HCT116 (cell line): Measurements from ENCODE around the gene ABCC10. TPM values are rescaled to one million over a fixed set of nuclear protein-coding genes. Genes with fewer than 3 reads are reported as not detected.
"Not testable (repeated sequence)": the region's sequence is repeated elsewhere in the genome, so short reads cannot be mapped to it uniquely, and the experiment has no call there.

Experiments used
- ATAC-seq: fragments of 200-7000 bp; cut with Tn5 transposase; 2 replicates; pipeline ENCODE4 v1.9.1; 2020; ENCODE audit warnings: mild to moderate bottlenecking, moderate library complexity
- BruUV-seq: library from RNA; stranded (reverse); fragments of 400-500 nt; replicated peaks from 2 replicates; lab custom pipeline; 2021; lab: Mats Ljungman, UMichigan
- CTCF ChIA-PET: fragments of 300-600 bp; sonication (Branson Sonifier 250); formaldehyde crosslinking; loops from one replicate; lab custom pipeline; 2021; ENCODE audit warnings: antibody characterized with exemption; lab: Charles Lee
- POLR2A ChIA-PET: fragments of 300-600, 350-600 bp; sonication (Branson Sonifier 250); formaldehyde crosslinking; loops from one replicate; lab custom pipeline; 2021; ENCODE audit warnings: antibody characterized with exemption; lab: Charles Lee
- RAD21 ChIA-PET, 2 experiments: fragments of 300-600 bp; sonication (Branson Sonifier 250); formaldehyde crosslinking; loops; one replicate each; lab custom pipeline; 2023; ENCODE audit warnings: low total read pairs in 2 of 2; ENCODE audit not compliant: uncharacterized antibody in 2 of 2, unreplicated experiment in 2 of 2, low non-redundant PET in 1 of 2; lab: Charles Lee
- DNase-seq: peaks from one replicate; pipeline ENCODE4 v3.0.0-alpha.2; 2010; ENCODE audit warnings: low read depth, low spot score
- H2AFZ ChIP-seq: fragments of 200-600 bp; shearing (Covaris generic), sonication (generic); 2 replicates; pipeline ENCODE4 v1.6.1; 2017; ENCODE audit warnings: low read depth, mixed run types, mixed read lengths, antibody characterized with exemption, low read length; ENCODE audit not compliant: poor library complexity, severe bottlenecking
- H3K27ac ChIP-seq: 2 replicates; pipeline ENCODE4 v1.5.1; 2012; ENCODE audit warnings: low read depth, low read length
- H3K27me3 ChIP-seq: fragments of 200-600 bp; sonication (generic); 2 replicates; pipeline ENCODE4 v1.6.1; 2016; ENCODE audit warnings: mixed run types, low read length, mixed read lengths; ENCODE audit not compliant: insufficient read depth
- H3K36me3 ChIP-seq, 2 experiments: fragments of 200-500 bp in 1 of 2; fragments of 200-600 bp in 1 of 2; sonication (Bioruptor generic) in 1 of 2; sonication (generic) in 1 of 2; 2 replicates each; pipeline versions ENCODE4 v1.5.1 to v1.6.1; 2014 to 2016; ENCODE audit warnings: low read length in 2 of 2, inconsistent platforms in 1 of 2, mixed read lengths in 1 of 2, mixed run types in 1 of 2; ENCODE audit not compliant: insufficient read depth in 2 of 2, control insufficient read depth in 1 of 2
- H3K4me1 ChIP-seq, 2 experiments: fragments of 200-600 bp in 1 of 2; sonication (generic) in 1 of 2; 2 replicates each; pipeline versions ENCODE4 v1.5.1 to v1.6.1; 2012 to 2017; ENCODE audit warnings: low read length in 2 of 2, inconsistent platforms in 1 of 2, mild to moderate bottlenecking in 1 of 2, mixed read lengths in 1 of 2, mixed run types in 1 of 2, moderate library complexity in 1 of 2; ENCODE audit not compliant: insufficient read depth in 2 of 2, control insufficient read depth in 1 of 2
- H3K4me2 ChIP-seq: fragments of 200-600 bp; sonication (generic); 2 replicates; pipeline ENCODE4 v1.6.1; 2017; ENCODE audit warnings: mixed run types, low read length, mixed read lengths
- H3K4me3 ChIP-seq, 2 experiments: fragments of 200-600 bp in 1 of 2; sonication (generic) in 1 of 2; replicated peaks in 1 of 2; 2 replicates each; pipeline ENCODE4 v1.5.1; 2011 to 2016; ENCODE audit warnings: low read length in 2 of 2, control low read depth in 1 of 2, low read depth in 1 of 2, mild to moderate bottlenecking in 1 of 2, mixed read lengths in 1 of 2, mixed run types in 1 of 2
- H3K79me2 ChIP-seq: fragments of 200-600 bp; sonication (generic); 2 replicates; pipeline ENCODE4 v1.6.1; 2017; ENCODE audit warnings: mild to moderate bottlenecking, mixed run types, low read length, moderate library complexity, mixed read lengths; ENCODE audit not compliant: insufficient read depth
- H3K9ac ChIP-seq: fragments of 200-600 bp; sonication (generic); 2 replicates; pipeline ENCODE4 v1.6.1; 2016; ENCODE audit warnings: low read length, mixed read lengths
- H3K9me2 ChIP-seq: fragments of 200-600 bp; sonication (generic), shearing (Covaris generic); 2 replicates; pipeline ENCODE4 v1.6.1; 2017; ENCODE audit warnings: mixed run types, mild to moderate bottlenecking, moderate library complexity; ENCODE audit not compliant: insufficient read depth
- H3K9me3 ChIP-seq, 2 experiments: fragments of 200-500 bp in 1 of 2; fragments of 200-600 bp in 1 of 2; sonication (Bioruptor generic) in 1 of 2; sonication (generic) in 1 of 2; 2 replicates each; pipeline ENCODE4 v1.6.1; 2014 to 2017; ENCODE audit warnings: low read length in 2 of 2, mixed read lengths in 2 of 2, inconsistent platforms in 1 of 2, low read depth in 1 of 2, mild to moderate bottlenecking in 1 of 2, mixed run types in 1 of 2, moderate library complexity in 1 of 2; ENCODE audit not compliant: control insufficient read depth in 1 of 2, insufficient read depth in 1 of 2
- H4K20me1 ChIP-seq: fragments of 200-600 bp; sonication (generic), shearing (Covaris generic); 2 replicates; pipeline ENCODE4 v1.6.1; 2017; ENCODE audit warnings: mixed run types, mild to moderate bottlenecking, moderate library complexity; ENCODE audit not compliant: insufficient read depth
- CTCF ChIP-seq, 3 experiments: fragments of 200-600 bp in 1 of 3; sonication (generic) in 1 of 3; IDR thresholded peaks in 2 of 3; conservative IDR thresholded peaks in 1 of 3; 2 replicates each; pipeline ENCODE4 v1.5.1; 2012 to 2017; ENCODE audit warnings: low read depth in 2 of 3, low read length in 2 of 3, antibody characterized with exemption in 1 of 3, borderline replicate concordance in 1 of 3, control low read depth in 1 of 3, mild to moderate bottlenecking in 1 of 3, mixed read lengths in 1 of 3, mixed run types in 1 of 3, moderate library complexity in 1 of 3; ENCODE audit not compliant: insufficient read depth in 1 of 3
- TCF7L2 ChIP-seq: IDR thresholded peaks from 2 replicates; pipeline ENCODE4 v1.7.0; 2011; ENCODE audit warnings: borderline replicate concordance, inconsistent platforms; ENCODE audit not compliant: insufficient read depth, insufficient read length; ENCODE audit errors: extremely low read depth
- YY1 ChIP-seq: IDR thresholded peaks from 2 replicates; pipeline ENCODE4 v1.6.1; 2011; ENCODE audit warnings: low read length, low read depth, moderate library complexity, mild to moderate bottlenecking; ENCODE audit not compliant: insufficient replicate concordance; ENCODE audit errors: extremely low read depth
- intact Hi-C: fragments of 100-400 bp; cut with micrococcal nuclease; formaldehyde crosslinking; loops from 2 replicates; pipeline ENCODE4 v1.10.0; 2022
- total RNA-seq: library from RNA; stranded (reverse); gene quantifications from one replicate; pipeline ENCODE4 v1.2.1, GENCODE V29; 2021; ENCODE audit not compliant: unreplicated experiment

Gene ABCC10
- total RNA-seq, 1 experiment from 2014 or later: 29.9 TPM

DNA sequence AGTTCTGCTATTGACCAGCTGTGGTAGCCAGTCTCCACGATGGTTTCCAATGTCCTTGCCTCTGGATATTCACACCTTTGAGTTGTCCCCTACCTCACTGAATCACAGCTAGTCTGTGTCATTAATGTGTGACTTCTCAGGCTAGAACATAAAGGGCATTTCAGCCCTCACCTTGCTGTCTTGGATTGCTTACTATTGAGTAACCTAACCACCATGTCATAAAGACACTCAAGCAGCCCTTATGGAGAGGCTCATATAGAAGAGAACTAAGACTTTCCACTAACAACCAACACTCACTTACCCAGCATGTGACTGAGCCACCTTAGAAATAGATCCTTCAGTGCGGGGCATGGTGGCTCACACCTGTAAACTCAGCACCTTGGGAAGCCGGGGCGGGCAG is 19.1 kb upstream of the ABCC10 start:
- no peak for TF ChIP-seq CTCF (IDR thresholded peaks at IDR 0.05 in 2 of 3, conservative IDR thresholded peaks at IDR 0.05 in 1 of 3; ENCODE audit: borderline replicate concordance in 1 of 3, insufficient read depth in 1 of 3, low read depth in 2 of 3, low read length in 2 of 3)
- TF ChIP-seq YY1: no peak
- no peak for TF ChIP-seq TCF7L2
- Histone ChIP-seq H3K9me2 (no peaks in the 10 kb centered on the region), H3K4me3 (no peak overlapping the region), H3K4me2 (no peak overlapping the region), H3K4me1 (no peaks in the 10 kb centered on the region), H4K20me1 (no peaks in the 10 kb centered on the region), H3K36me3 (no peaks in the 10 kb centered on the region), H3K27me3 (no peaks in the 10 kb centered on the region), H2AFZ (no peak overlapping the region), H3K9me3 (no peaks in the 10 kb centered on the region), H3K9ac (no peak overlapping the region), H3K79me2 (no peaks in the 10 kb centered on the region), H3K27ac (no peak overlapping the region)
- ATAC-seq (no peak), DNase-seq (no peak)
- ChIA-PET RAD21 (no interaction called here), CTCF (no interaction called here), POLR2A (no interaction called here)
- BruUV-seq: no TSS peak
- intact Hi-C loops: no loop called here

GRCh38 chr6:43410776-43411175 is 16.6 kb upstream of the ABCC10 start:
- H3K27me3 ChIP-seq, DNase-seq, H3K79me2 ChIP-seq, H3K9me3 ChIP-seq, H2AFZ ChIP-seq, H3K4me2 ChIP-seq, H3K9me2 ChIP-seq, POLR2A ChIA-PET, BruUV-seq, CTCF ChIA-PET, H3K4me1 ChIP-seq, H4K20me1 ChIP-seq, H3K36me3 ChIP-seq, H3K27ac ChIP-seq, ATAC-seq, intact Hi-C loops, H3K4me3 ChIP-seq, RAD21 ChIA-PET, H3K9ac ChIP-seq: not testable (repeated sequence)
